ENCODE data around the gene NEB. TPM values are rescaled to one million over a fixed set of nuclear protein-coding genes. Genes with fewer than 3 reads are reported as not detected.

NEB gene
- polyA plus RNA-seq, 1 donor from 2014 or later: 0.38 TPM

- Histone ChIP-seq H3K4me3 (ENCODE audit: low read length) (no peak overlapping the region), H4K20me1 (ENCODE audit: insufficient read depth) (no peaks in the 10 kb centered on the region), H3K27ac (ENCODE audit: low read length) (no peak overlapping the region), H3F3A (ENCODE audit: insufficient read depth, low read length, poor library complexity, severe bottlenecking) (no peaks in the 10 kb centered on the region), H3K9ac (ENCODE audit: low read length) (no peak overlapping the region), H3K4me2 (ENCODE audit: low read length) (no peak overlapping the region), H3K27me3 (ENCODE audit: insufficient read depth, low read depth, low read length) (no peaks in the 10 kb centered on the region), H3K9me2 (ENCODE audit: insufficient read depth, low read length) (no peaks in the 10 kb centered on the region), H2AFZ (ENCODE audit: low read depth, low read length) (no peak overlapping the region), H3K9me3 (ENCODE audit: low read length) (no peaks in the 10 kb centered on the region), H3K36me3 (ENCODE audit: insufficient read depth, low read length) (no peaks in the 10 kb centered on the region), H3K79me2 (replicated peaks; ENCODE audit: insufficient read depth, low read length) (no peaks in the 10 kb centered on the region)
- TF ChIP-seq EP300 (conservative IDR thresholded peaks at IDR 0.05; ENCODE audit: poor library complexity, severe bottlenecking) (no peak), SMC3 (conservative IDR thresholded peaks at IDR 0.05; ENCODE audit: poor library complexity) (no peak), MXI1 (conservative IDR thresholded peaks at IDR 0.05; ENCODE audit: poor library complexity, severe bottlenecking) (no peak), POLR2AphosphoS5 (IDR thresholded peaks at IDR 0.05) (no peak), RAD21 (conservative IDR thresholded peaks at IDR 0.05) (no peak)
Observed at GRCh38 chr2:151634736-151635467, 99.4 kb downstream of the NEB start.

GRCh38 chr2:151632993-151633565 is 101.2 kb downstream of the NEB start:
- Histone ChIP-seq H3K4me3 (ENCODE audit: low read length) (no peak overlapping the region), H3K27ac (ENCODE audit: low read length) (no peak overlapping the region), H3K36me3 (ENCODE audit: insufficient read depth, low read length) (no peaks in the 10 kb centered on the region), H4K20me1 (ENCODE audit: insufficient read depth) (no peaks in the 10 kb centered on the region), H3K79me2 (replicated peaks; ENCODE audit: insufficient read depth, low read length) (no peaks in the 10 kb centered on the region), H2AFZ (ENCODE audit: low read depth, low read length) (no peak overlapping the region), H3F3A (ENCODE audit: insufficient read depth, low read length, poor library complexity, severe bottlenecking) (no peaks in the 10 kb centered on the region), H3K9me2 (ENCODE audit: insufficient read depth, low read length) (no peaks in the 10 kb centered on the region), H3K9ac (ENCODE audit: low read length) (no peak overlapping the region), H3K4me2 (ENCODE audit: low read length) (no peak overlapping the region), H3K27me3 (ENCODE audit: insufficient read depth, low read depth, low read length) (no peaks in the 10 kb centered on the region), H3K9me3 (ENCODE audit: low read length) (no peaks in the 10 kb centered on the region)
- no peak for TF ChIP-seq MXI1 (conservative IDR thresholded peaks at IDR 0.05; ENCODE audit: poor library complexity, severe bottlenecking)
- TF ChIP-seq CTCF (IDR thresholded peaks at IDR 0.05; ENCODE audit: poor library complexity, severe bottlenecking): peak; percentile 50
- no peak for TF ChIP-seq REST (IDR thresholded peaks at IDR 0.05; ENCODE audit: borderline replicate concordance)
- TF ChIP-seq SMC3 (conservative IDR thresholded peaks at IDR 0.05; ENCODE audit: poor library complexity): peak; percentile 28
- TF ChIP-seq RAD21 (conservative IDR thresholded peaks at IDR 0.05): peak; percentile 16
